WI38 (cell line): Measurements from ENCODE around the gene PLPP3.

Source experiments
- H3K4me3 ChIP-seq: 2 replicates; pipeline ENCODE4 v1.5.1; 2011; ENCODE audit warnings: low read depth, mild to moderate bottlenecking, control low read depth, low read length
- TF ChIP-seq, protein P1 (sequence below): IDR thresholded peaks from 2 replicates; pipeline ENCODE4 v1.5.1; 2012; ENCODE audit warnings: low read depth, mild to moderate bottlenecking, control low read depth, low read length

The PLPP3 gene

DNA sequence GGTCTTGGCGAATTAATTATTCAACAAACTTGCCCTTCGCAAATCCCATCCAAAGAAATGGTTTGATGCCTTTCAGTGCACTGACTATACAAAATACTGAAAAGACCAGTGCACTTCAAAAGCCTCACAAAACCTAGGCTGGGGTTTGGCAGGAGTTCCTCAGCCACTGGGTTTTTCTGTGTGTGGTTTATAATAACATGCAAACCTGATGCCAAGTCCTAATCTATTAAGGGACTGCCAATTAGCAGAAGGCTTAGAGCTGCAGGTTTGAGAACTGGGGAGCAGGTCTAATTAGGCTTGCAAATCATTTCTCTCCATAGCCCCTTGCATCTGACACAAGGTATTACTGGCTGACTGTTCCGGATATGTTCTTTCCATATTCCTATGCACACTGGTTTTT lies 27.7 kb downstream of the PLPP3 start:
- TF ChIP-seq, protein P1, sequence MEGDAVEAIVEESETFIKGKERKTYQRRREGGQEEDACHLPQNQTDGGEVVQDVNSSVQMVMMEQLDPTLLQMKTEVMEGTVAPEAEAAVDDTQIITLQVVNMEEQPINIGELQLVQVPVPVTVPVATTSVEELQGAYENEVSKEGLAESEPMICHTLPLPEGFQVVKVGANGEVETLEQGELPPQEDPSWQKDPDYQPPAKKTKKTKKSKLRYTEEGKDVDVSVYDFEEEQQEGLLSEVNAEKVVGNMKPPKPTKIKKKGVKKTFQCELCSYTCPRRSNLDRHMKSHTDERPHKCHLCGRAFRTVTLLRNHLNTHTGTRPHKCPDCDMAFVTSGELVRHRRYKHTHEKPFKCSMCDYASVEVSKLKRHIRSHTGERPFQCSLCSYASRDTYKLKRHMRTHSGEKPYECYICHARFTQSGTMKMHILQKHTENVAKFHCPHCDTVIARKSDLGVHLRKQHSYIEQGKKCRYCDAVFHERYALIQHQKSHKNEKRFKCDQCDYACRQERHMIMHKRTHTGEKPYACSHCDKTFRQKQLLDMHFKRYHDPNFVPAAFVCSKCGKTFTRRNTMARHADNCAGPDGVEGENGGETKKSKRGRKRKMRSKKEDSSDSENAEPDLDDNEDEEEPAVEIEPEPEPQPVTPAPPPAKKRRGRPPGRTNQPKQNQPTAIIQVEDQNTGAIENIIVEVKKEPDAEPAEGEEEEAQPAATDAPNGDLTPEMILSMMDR, result no peak
- no peak overlapping the region for H3K4me3 ChIP-seq

GRCh38 chr1:56550859-56551188 lies 28.5 kb downstream of the PLPP3 start:
- TF ChIP-seq, protein P1, result no peak

GRCh38 chr1:56550138-56550858 lies 29.1 kb downstream of the PLPP3 start:
- TF ChIP-seq, protein P1, result no peak

More at GRCh38 chr1:56550859-56551188, 28.5 kb downstream of the PLPP3 start:
- no peak overlapping the region for H3K4me3 ChIP-seq

GRCh38 chr1:56548571-56548970 lies 30.8 kb downstream of the PLPP3 start:
- no peak overlapping the region for H3K4me3 ChIP-seq
- TF ChIP-seq, protein P1, result no peak

More at GRCh38 chr1:56550138-56550858, 29.1 kb downstream of the PLPP3 start:
- H3K4me3 ChIP-seq, result no peak overlapping the region

GRCh38 chr1:56547977-56548376 lies 31.4 kb downstream of the PLPP3 start:
- TF ChIP-seq, protein P1, result no peak

GRCh38 chr1:56547473-56547872 lies 31.9 kb downstream of the PLPP3 start:
- H3K4me3 ChIP-seq, result no peak overlapping the region
- TF ChIP-seq, protein P1, result no peak

More at GRCh38 chr1:56547977-56548376, 31.4 kb downstream of the PLPP3 start:
- H3K4me3 ChIP-seq, result no peak overlapping the region

DNA sequence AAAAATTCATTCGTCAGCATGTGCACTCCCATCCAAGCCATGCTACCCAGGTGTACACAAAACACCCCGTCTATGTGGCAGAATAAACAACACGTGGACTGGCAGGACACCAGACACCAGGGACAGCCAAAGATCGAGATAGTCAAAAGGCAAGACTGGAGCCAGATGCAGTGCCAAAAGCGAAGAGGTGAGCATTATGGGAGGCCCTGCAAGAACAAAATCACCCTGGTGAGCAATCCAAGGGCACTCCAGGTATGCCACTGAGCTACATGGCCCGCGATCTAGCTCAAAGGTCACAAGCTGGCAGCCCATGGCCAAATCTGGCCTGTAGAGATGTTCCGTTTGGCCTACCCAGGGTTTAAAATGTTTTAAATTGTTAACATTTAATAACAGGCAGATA lies 33.7 kb downstream of the PLPP3 start:
- TF ChIP-seq, protein P1, result no peak
- H3K4me3 ChIP-seq, result no peak overlapping the region
